Bone marrow (tissue), 2 donors: Measurements from ENCODE around the gene PHETA1.

ENCODE experiments used
- DNase-seq, 2 donors: peaks; one replicate each; lab custom pipeline; 2025; lab: John Stamatoyannopoulos, UW

Gene PHETA1

DNA sequence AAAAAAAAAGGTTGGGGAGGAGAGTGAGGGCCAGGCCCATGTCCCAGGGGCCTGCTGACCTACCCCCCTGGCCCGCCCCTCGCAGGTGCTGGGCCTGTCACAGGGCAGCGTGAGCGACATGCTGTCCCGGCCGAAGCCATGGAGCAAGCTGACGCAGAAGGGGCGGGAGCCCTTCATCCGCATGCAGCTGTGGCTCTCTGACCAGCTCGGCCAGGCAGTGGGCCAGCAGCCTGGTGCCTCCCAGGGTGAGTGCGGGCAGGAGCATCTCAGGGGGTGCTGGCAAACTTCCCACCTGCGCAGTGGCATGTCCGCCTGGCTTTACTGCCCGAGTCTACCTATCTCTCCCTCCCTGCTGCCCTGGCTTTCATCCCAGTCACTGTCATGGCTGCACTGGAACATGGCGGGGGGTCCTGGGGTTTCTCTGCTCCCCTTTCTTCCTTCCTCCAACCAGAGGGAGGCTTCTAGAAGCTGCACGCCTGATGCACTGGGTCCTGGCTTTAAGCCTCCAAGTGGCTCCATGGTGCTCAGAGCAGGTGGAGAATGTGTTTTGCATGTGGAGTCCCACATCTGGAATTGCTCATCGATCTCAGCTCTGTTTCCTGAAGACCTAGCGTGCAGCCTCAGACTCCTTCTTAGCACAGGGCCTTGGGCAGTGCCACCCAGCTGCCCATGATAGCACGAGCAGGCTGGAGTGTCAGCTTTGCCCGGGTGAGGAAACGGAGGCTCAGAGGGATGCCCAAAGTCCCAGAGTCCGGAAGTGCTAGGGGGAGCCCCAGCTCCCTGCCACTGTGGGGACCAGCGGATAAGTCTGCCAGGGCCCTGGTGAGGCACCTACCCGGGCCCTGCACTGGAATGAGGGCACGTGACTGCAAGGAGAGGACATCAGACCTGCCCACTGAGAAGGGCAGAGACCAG, 46.3 kb downstream of the PHETA1 start:
- DNase-seq = no peak

DNA sequence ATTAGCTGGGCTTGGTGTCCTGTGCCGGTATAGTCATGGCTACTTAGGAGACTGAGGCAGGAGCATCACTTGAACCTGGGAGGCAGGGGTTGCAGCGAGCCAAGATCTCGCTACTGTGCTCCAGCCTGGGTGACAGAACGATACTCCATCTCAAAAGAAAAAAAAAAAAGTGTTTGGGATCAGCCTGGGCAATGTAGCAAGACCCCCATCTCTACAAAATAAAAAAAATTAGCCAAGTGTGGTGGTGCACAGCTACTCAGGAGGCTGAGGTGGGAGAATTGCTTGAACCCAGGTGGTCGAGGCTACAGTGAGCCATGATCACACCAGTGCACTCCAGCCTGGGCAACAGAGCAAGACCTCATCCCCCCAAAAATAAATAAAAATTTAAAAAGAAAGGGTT, 47.6 kb downstream of the PHETA1 start:
- DNase-seq = no peak

DNA sequence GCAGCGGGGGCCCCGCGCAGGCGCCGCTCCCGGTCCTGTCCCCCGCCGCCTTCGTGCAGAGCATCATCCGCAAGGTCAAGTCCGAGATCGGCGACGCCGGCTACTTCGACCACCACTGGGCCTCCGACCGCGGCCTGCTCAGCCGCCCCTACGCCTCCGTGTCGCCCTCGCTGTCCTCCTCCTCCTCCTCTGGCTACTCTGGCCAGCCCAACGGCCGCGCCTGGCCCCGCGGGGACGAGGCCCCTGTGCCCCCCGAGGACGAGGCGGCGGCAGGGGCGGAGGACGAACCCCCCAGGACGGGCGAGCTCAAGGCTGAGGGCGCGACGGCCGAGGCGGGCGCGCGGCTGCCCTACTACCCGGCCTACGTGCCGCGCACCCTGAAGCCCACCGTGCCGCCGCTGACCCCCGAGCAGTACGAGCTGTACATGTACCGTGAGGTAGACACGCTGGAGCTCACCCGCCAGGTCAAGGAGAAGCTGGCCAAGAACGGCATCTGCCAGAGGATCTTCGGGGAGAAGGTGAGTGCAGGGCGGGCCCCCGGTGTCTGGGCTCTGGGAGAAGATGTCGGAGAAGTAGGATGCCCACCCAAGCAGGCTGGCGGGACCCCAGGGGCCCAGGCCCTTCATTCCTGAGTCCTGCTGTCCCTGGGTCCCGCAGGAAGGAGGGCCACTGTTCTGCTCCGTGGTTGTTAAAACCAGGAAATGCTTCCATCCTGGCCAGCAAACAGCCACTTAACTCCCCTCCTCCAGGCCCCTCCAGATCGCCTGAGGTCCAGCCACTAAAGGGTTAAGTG, 48.4 kb downstream of the PHETA1 start:
- no peak for DNase-seq

DNA sequence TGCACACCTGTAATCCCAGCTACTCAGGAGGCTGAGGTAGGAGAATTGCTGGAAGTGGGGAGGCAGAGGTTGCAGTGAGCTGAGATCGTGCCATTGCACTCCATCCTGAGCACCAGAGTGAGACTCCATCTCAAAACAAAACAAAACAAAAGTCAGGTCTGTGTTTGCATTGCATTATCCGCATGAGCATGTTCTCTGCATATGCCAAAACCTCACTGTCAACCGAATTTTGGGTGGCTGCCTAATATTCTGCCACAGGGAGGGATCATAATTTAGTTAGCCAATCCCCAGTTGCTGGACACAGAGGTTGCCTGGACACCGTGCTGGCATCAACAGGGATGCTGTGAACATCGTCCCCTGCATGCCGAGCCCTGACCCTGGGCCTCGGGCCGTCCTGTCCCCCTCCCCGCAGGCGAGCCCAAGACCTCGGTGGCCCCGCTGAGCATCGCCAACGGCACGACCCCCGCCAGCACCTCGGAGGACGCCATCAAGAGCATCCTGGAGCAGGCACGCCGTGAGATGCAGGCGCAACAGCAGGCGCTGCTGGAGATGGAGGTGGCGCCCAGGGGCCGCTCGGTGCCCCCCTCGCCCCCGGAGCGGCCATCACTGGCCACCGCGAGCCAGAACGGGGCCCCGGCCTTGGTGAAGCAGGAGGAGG, 49.2 kb downstream of the PHETA1 start:
- DNase-seq = no peak

DNA sequence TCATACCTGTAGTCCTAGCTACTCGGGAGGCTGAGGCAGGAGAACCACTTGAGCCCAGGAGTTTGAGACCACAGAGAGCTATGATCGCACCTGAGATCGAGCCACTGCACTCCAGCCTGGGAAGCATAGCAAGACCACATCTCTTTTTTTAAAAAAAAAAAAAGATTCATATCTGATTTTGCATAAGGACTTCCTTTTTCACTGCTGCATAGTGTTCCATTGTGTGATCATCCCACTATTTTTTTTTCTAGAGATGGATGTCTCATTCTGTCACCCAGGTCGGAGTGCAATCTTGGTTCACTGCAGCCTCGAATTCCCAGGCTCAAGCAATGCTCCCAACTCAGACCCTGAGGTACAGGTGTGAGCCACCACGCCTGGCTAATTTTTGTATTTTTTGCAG, 50.4 kb downstream of the PHETA1 start:
- DNase-seq = no peak

DNA sequence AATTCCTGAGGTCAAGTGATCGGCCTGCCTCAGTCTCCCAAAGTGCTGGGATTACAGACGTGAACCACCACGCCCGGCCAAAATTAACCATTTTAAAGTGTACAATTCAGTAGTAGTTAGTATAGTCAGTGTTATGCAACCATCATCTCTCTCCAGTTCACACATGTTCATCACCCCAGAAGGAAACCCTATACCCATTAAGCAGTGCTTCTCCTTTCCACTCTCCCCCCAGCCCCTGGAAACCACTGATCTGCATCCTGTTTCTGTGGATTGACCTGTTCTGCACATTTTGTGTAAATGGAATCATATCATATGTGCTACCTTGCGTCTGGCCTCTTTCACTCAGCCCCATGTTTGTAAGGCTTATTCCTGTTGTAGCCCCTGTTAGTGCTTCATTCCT, 52.2 kb downstream of the PHETA1 start:
- no peak for DNase-seq

DNA sequence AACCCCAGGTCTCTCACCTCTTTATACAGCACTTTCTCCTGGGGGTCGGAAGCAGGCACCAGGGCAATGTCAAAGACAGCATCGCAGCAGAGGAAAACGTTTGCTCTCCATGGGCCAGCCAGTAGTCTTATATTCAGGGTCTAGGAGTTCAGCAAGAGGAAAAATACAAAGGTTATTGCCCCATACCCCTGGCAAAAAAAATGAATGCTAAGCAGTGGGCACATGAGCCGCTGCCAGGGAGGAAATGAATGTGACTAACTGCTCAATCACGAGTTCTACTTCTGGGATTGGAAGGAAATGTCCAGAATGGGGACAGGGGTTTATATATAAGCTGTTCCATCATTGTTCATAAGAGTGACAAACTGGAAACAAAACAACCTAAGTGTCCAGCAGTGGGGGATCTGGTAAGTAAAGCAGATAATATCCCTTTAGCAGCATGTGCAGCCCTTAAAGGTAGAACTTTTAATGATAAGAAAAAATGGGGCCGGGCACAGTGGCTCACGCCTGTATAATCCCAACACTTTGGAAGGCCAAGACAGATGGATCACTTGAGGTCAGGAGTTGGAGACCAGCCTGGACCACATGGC, 53.8 kb downstream of the PHETA1 start:
- DNase-seq = no peak

DNA sequence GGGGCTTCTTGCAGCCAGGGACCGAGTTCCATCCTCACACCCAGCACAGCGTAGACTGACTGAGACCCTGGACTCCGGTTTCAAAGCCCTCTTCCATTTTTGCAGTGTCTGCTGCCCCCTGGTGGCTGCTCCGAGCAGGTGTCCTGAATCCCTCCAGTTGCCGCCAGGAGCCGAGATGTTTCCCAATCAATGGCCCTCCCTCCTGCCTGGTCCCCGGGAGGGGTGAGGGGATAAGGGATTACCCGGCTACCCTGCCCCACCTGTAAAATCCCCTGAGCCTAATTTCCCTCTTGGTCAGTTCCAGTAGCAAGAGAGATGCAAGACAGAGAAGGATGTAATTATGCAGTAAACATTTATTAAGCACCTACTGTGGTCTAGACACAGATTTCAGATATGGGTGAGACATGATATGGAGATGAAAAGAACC, 55.0 kb downstream of the PHETA1 start:
- DNase-seq = peak; percentile 55 to 56

DNA sequence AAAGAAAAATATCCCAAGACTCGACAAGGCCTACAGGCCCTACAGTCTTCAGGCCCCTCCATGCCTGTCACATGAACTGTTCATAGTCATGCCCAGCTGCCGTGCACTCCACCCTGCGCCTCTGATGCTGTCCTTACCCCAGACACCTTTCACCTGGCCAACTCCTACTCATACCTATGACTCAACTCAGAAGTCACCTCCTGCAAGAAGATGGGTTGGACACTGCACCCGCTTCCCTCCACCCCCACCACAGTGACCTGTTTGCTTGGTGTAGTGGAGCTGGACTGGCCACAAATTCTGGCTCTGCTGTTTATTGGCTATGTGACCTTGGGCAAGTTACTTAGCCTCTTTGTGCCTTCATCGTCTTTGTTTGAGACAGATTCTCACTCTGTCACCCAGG, 56.2 kb downstream of the PHETA1 start:
- DNase-seq = no peak

DNA sequence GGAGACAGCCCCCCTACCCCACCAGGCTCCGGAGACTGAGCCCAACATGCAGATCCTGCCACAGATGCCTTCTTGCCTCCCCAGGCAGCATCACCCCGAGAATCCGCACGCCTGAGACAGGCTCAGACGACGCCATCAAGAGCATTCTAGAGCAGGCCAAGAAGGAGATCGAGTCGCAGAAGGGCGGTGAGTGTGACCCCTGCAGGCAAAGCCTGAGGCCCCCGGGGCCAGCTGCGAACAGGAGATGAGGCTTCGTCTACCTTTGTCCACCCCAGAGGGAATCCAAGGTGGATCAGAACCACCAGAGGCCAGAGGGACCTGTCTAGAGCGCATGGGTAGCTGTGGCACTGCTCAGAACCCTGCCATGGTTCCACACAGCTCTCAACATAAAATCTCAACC, 56.9 kb downstream of the PHETA1 start:
- DNase-seq = no peak

DNA sequence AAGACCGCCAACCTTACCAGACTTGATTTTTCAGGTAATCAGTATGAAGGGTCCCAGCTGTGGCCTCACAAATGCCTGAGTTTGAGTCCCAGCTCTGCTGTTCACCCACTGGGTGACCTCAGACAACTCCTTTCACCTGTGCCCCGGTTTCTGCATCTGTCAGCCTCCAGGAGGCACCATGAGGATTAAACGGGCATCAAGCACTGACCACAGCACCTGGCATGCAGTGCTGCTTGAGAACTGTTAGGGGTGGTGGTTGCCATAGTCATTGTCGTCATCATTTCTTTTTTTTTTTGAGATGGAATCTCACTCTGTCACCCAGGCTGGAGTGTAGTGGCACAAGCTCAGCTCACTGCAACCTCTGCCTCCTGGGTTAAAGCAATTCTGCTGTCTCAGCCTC, 57.9 kb downstream of the PHETA1 start:
- DNase-seq = no peak
